Muscle layer of duodenum (tissue), 2 donors: ENCODE measurements around the gene IDS.
"Not testable (repeated sequence)": the region's sequence is repeated elsewhere in the genome, so short reads cannot be mapped to it uniquely, and the experiment has no call there.

Experiments
- H3K27ac ChIP-seq: one replicate; pipeline ENCODE4 v1.7.0; 2013; ENCODE audit warnings: mild to moderate bottlenecking, low read length
- H3K27me3 ChIP-seq: one replicate; pipeline ENCODE4 v1.7.0; 2013; ENCODE audit warnings: low read depth, mild to moderate bottlenecking, control low read depth, low read length
- H3K36me3 ChIP-seq, 2 donors: one replicate each; pipeline ENCODE4 v1.7.0; 2013; ENCODE audit warnings: low read length in 2 of 2, control low read depth in 1 of 2, mild to moderate bottlenecking in 1 of 2; ENCODE audit not compliant: insufficient read depth in 2 of 2, control insufficient read depth in 1 of 2
- H3K4me1 ChIP-seq, 2 donors: one replicate each; pipeline ENCODE4 v1.7.0; 2013; ENCODE audit warnings: low read length in 2 of 2, mild to moderate bottlenecking in 2 of 2, control low read depth in 1 of 2, moderate library complexity in 1 of 2; ENCODE audit not compliant: insufficient read depth in 2 of 2, control insufficient read depth in 1 of 2
- H3K4me3 ChIP-seq, 2 donors: one replicate each; pipeline ENCODE4 v1.7.0; 2013; ENCODE audit warnings: low read length in 2 of 2, low read depth in 1 of 2, mild to moderate bottlenecking in 1 of 2
- H3K9me3 ChIP-seq, 2 donors: one replicate each; pipeline ENCODE4 v1.7.0; 2013; ENCODE audit warnings: low read length in 2 of 2, control low read depth in 1 of 2, mild to moderate bottlenecking in 1 of 2; ENCODE audit not compliant: control insufficient read depth in 1 of 2
- donor health status: healthy.

The IDS gene

GRCh38 chrX:149494844-149495565, 10.1 kb downstream of the IDS start:
- H3K9me3 ChIP-seq = no peaks in the 10 kb centered on the region
- H3K4me1 ChIP-seq = no peaks in the 10 kb centered on the region
- H3K27ac ChIP-seq = no peak overlapping the region
- peaks cover 41 to 82% of the 10 kb centered on the region in 2 donors for H3K36me3 ChIP-seq
- H3K4me3 ChIP-seq = no peak overlapping the region
- no peaks in the 10 kb centered on the region for H3K27me3 ChIP-seq

DNA sequence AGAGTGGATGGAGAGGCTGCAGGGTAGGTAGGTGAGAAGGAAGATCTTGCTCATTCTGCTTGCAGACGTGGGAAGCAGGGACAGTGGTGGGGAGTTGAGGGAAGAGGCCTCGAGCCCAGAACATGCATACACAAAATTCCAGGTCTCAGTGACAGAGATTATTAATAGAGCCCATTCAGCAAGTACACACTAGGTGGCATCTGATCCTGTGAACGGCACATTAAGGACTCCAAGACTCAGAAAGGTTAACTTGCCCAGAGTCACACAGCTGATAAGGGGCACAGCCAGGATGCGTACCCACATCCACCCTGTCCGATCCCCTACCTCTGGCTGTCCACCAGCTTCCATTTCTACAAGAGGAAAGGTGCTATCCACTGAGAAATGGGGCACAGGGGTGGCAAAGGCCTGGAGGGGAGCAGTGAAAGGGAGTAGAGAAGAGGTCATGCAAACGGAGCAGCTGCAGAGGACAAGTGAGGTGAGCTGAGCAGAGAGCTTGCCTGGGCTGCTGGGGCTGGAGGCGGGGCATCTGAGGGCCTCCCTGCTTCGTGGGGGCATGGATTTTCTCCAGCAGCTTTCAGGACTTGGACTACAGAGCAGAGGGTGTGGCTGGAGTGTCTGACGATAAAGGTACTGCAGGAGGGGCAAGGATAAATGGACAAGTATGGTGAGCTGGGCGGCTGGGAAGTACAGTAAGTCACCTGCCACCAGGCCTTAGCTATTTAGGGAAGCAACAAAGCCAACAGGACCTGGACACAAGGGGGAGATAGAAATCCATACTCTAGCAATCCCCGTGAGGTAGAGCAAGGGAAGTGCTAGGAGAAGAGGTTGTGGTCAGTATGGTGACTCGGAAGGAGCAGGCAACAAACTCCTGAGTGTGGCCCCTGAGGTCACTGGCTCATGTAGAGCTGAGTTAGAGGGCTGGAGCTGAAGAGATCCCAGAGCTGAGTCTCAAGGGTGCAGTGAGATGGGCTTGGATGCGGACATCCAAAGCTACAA, 11.2 kb downstream of the IDS start:
- Histone ChIP-seq H3K27me3 (no peaks in the 10 kb centered on the region), H3K27ac (no peak overlapping the region), H3K36me3 (peaks cover 46 to 85% of the 10 kb centered on the region in 2 donors), H3K9me3 (no peaks in the 10 kb centered on the region), H3K4me3 (no peak overlapping the region), H3K4me1 (no peaks in the 10 kb centered on the region)

- Histone ChIP-seq H3K4me1 (no peaks in the 10 kb centered on the region), H3K9me3 (no peaks in the 10 kb centered on the region), H3K4me3 (no peak overlapping the region), H3K27me3 (no peaks in the 10 kb centered on the region), H3K36me3 (peaks cover 32 to 77% of the 10 kb centered on the region in 2 donors), H3K27ac (no peak overlapping the region)
These were observed 13.3 kb downstream of the IDS start for GRCh38 chrX:149491812-149492211.

DNA sequence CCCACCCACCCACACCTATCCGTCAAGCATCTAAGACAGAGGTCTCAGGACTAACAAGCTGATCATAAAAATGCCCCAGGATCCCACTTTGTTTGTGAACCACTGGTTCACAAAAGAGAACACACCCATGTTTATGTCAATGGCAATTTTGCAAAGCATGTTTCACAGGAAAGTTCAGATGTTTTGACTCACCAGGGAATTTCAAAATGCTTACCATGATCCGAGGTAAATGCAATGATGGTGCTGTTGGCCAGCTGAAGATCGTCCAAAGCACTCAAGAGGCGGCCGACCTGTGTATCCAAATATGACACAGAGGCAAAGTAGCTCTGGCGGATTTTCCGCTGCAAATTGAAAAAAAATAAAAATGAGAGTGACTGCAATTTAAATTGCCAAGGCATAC, 15.0 kb downstream of the IDS start:
- H3K9me3 ChIP-seq = no peaks in the 10 kb centered on the region
- H3K4me1 ChIP-seq = no peaks in the 10 kb centered on the region
- no peak overlapping the region for H3K27ac ChIP-seq
- H3K4me3 ChIP-seq = no peak overlapping the region
- H3K27me3 ChIP-seq = no peaks in the 10 kb centered on the region
- H3K36me3 ChIP-seq = peaks cover 22 to 75% of the 10 kb centered on the region in 2 donors

DNA sequence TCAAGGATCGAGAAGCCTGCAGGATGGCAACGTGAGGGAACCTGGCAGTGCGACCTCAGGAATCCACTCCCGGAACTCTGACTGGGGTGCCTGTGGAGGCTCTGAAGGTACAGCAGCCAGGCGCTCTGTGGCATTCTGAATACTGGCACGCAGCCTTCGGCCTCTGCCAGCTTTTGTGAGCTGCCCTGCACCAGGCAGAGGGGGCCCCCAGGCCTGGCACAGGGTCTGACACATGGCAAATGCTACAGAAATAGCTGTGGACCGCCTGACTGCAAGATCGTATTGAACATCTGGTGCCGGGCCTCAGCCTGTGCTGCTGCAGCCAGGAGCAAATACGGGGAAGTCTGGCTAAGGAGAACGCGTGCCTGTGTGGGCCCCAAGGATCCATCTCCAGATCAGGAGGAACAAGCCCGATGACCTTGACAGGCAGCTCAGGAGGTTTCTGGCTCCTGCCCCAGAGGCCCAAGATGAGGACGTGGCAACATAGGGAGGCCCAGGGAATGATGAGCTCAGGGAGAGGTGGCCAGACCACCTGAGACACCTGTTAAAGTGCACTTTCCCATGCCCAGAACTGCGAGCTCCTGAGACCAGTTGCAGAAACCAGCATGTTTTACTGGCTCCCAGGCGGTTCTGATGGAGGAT, 16.6 kb downstream of the IDS start:
- not testable (repeated sequence) for H3K27ac ChIP-seq, H3K27me3 ChIP-seq, H3K9me3 ChIP-seq, H3K4me3 ChIP-seq, H3K4me1 ChIP-seq
- peaks cover 13 to 70% of the 10 kb centered on the region in 2 donors for H3K36me3 ChIP-seq

DNA sequence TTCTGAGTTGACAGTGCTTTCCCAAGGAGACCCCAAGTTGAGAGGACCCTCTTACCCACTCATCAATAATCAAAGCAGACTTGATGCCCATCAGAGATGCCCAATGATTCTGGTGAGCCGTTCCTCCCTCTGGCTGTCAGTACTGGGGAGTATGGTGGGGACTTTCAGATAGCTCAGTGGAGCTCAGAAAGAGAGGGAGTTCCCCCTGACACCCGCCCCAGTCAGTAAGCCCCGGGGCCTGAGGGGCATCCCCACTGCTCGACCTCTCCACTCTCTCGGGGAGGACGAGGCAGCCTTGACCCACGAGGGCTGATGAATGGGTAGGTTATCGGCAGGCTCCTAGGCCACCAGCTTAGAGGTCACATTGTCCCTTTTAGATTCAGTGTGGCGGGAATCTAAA, 17.1 kb downstream of the IDS start:
- H3K9me3 ChIP-seq, H3K27ac ChIP-seq, H3K4me1 ChIP-seq, H3K4me3 ChIP-seq, H3K27me3 ChIP-seq: not testable (repeated sequence)
- peaks cover 13 to 67% of the 10 kb centered on the region in 2 donors for H3K36me3 ChIP-seq

DNA sequence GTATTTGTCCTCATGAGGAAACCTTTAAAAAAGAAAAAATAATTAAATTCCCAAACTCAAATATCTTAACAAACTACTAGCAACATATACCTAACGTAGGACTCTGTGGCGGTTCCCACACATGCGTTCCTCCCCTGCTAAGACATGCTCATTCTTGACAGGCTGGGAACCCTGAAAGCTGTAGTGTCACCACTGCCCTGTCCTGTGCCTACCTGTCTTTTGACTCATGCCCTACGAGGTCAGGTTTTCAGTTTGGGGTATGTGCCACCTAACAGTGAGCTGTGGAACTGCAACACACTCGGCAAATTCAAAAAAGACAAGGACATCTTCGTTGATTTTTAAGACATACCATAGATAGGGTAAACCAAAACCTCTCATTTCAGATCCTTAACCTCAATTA, 17.8 kb downstream of the IDS start:
- H3K36me3 ChIP-seq = peaks cover 13 to 66% of the 10 kb centered on the region in 2 donors
- H3K27me3 ChIP-seq = no peaks in the 10 kb centered on the region
- H3K4me3 ChIP-seq = no peak overlapping the region
- H3K27ac ChIP-seq = no peak overlapping the region
- no peaks in the 10 kb centered on the region for H3K9me3 ChIP-seq
- no peaks in the 10 kb centered on the region for H3K4me1 ChIP-seq

GRCh38 chrX:149476513-149476912, 28.6 kb downstream of the IDS start:
- Histone ChIP-seq H3K27me3 (no peaks in the 10 kb centered on the region), H3K9me3 (no peaks in the 10 kb centered on the region), H3K4me1 (no peaks in the 10 kb centered on the region), H3K36me3 (peaks cover 8 to 10% of the 10 kb centered on the region in 2 donors), H3K4me3 (no peak overlapping the region), H3K27ac (no peak overlapping the region)

- peaks cover 4% of the 10 kb centered on the region in 2 donors for H3K36me3 ChIP-seq
- H3K27me3 ChIP-seq = no peaks in the 10 kb centered on the region
- H3K9me3 ChIP-seq = no peaks in the 10 kb centered on the region
- no peaks in the 10 kb centered on the region for H3K4me1 ChIP-seq
- no peak overlapping the region for H3K27ac ChIP-seq
- H3K4me3 ChIP-seq = no peak overlapping the region
These were observed 31.1 kb downstream of the IDS start for GRCh38 chrX:149473966-149474365.

- H3K4me1 ChIP-seq = no peaks in the 10 kb centered on the region
- no peaks in the 10 kb centered on the region for H3K9me3 ChIP-seq
- no peak overlapping the region for H3K27ac ChIP-seq
- no peaks in the 10 kb centered on the region for H3K27me3 ChIP-seq
- no peak overlapping the region for H3K4me3 ChIP-seq
- H3K36me3 ChIP-seq = peaks cover under 1 to 4% of the 10 kb centered on the region in 2 donors
These were observed 32.0 kb downstream of the IDS start for GRCh38 chrX:149473092-149473491.

DNA sequence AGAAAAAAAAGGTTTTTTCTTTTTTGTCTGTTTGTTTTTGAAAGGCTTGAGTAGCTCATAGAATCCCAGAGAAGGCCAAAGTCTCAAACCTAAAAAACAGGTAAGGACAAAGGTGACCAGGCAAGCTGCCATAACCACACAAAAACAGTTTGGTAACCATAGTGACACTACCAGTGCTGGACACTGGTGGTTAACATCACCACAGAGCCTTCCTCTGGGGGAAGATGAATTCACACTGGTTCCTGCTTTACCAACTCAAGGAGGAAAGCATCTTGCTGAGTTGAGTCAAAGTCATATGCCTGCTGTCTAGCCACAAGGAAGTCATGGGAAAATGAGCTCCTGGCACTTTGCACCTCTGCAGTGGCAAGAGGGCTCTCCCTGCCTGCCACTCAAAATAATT, 32.5 kb downstream of the IDS start:
- H3K27me3 ChIP-seq = no peaks in the 10 kb centered on the region
- H3K9me3 ChIP-seq = no peaks in the 10 kb centered on the region
- H3K36me3 ChIP-seq = peaks cover 0 to 1% of the 10 kb centered on the region in 2 donors
- no peak overlapping the region for H3K27ac ChIP-seq
- no peak overlapping the region for H3K4me3 ChIP-seq
- no peaks in the 10 kb centered on the region for H3K4me1 ChIP-seq
